Measurements from ENCODE around the gene TBPL1. TPM values are rescaled to one million over a fixed set of nuclear protein-coding genes. Genes with fewer than 3 reads are reported as not detected.

The TBPL1 gene
- total and polyA plus RNA-seq, 9 of the 15 experiments (the other 6 are each of a cell fraction or from before 2014, with no cell fraction given) = 78.1 to 152 (median 107) TPM

GRCh38 chr6:133957780-133958242 is 4.8 kb downstream of the TBPL1 start (continued):
- TF ChIP-seq MBD1 (CRISPR knock-in tag; IDR thresholded peaks at IDR 0.05) (no peak), ZNF586 (CRISPR knock-in tag; conservative IDR thresholded peaks at IDR 0.05) (no peak), MBD2 (IDR thresholded peaks at IDR 0.05; ENCODE audit: borderline replicate concordance, low read depth) (no peak), FOXM1 (IDR thresholded peaks at IDR 0.05; ENCODE audit: low read depth) (peak; percentile 87), FOXM1 (CRISPR knock-in tag; IDR thresholded peaks at IDR 0.05; ENCODE audit: low read depth) (no peak), BRD9 (IDR thresholded peaks at IDR 0.05; ENCODE audit: low read depth, partially characterized antibody) (peak; percentile 56), ATF4 (CRISPR knock-in tag; IDR thresholded peaks at IDR 0.05) (no peak; the same call in 1 of the 2 replicates), ELF2 (CRISPR knock-in tag; IDR thresholded peaks at IDR 0.05) (no peak), ZNF232 (CRISPR knock-in tag; IDR thresholded peaks at IDR 0.05) (no peak), TBP (optimal IDR thresholded peaks at IDR 0.05; ENCODE audit: low read depth, low read length) (peak; percentile 39), ILF3 (IDR thresholded peaks at IDR 0.05; ENCODE audit: borderline replicate concordance) (no peak), IFI16 (CRISPR knock-in tag; IDR thresholded peaks at IDR 0.05) (no peak), RBFOX2 (IDR thresholded peaks at IDR 0.05; ENCODE audit: low read depth, low read length) (peak; percentile 52; the same call in 1 of the 2 replicates), TGIF2 (CRISPR knock-in tag; IDR thresholded peaks at IDR 0.05) (no peak), NBN (IDR thresholded peaks at IDR 0.05; ENCODE audit: low read depth) (peak; percentile 71), FOXJ2 (tag; IDR thresholded peaks at IDR 0.05) (no peak), NFE2 (IDR thresholded peaks at IDR 0.05; ENCODE audit: low read depth) (peak; percentile 68), ETV6 (IDR thresholded peaks at IDR 0.05; ENCODE audit: borderline replicate concordance in 1 of 2, low read depth in 2 of 2, low read length in 1 of 2) (peak in 1 of 2 experiments; percentile 86; a peak in 1 of 4 replicates), ETV6 (CRISPR knock-in tag; IDR thresholded peaks at IDR 0.05; ENCODE audit: borderline replicate concordance) (no peak), ZNF175 (CRISPR knock-in tag; IDR thresholded peaks at IDR 0.05; ENCODE audit: low read depth) (no peak), GABPA (tag; conservative IDR thresholded peaks at IDR 0.05; ENCODE audit: low read depth) (no peak), ZNF778 (CRISPR knock-in tag; IDR thresholded peaks at IDR 0.05) (no peak), EP400 (IDR thresholded peaks at IDR 0.05) (peak; percentile 62), ZNF239 (CRISPR knock-in tag; IDR thresholded peaks at IDR 0.05) (no peak; the same call in 1 of the 2 replicates), CBX3 (IDR thresholded peaks at IDR 0.05; ENCODE audit: borderline replicate concordance in 1 of 2, low read length in 2 of 2) (no peak), FIP1L1 (IDR thresholded peaks at IDR 0.05; ENCODE audit: low read depth, low read length, poor library complexity, severe bottlenecking) (no peak), IRF2 (CRISPR knock-in tag; IDR thresholded peaks at IDR 0.05) (no peak), HDGF (IDR thresholded peaks at IDR 0.05) (no peak), ZNF224 (CRISPR knock-in tag; IDR thresholded peaks at IDR 0.05) (no peak), SNAPC5 (CRISPR knock-in tag; IDR thresholded peaks at IDR 0.05) (no peak), ZNF766 (CRISPR knock-in tag; conservative IDR thresholded peaks at IDR 0.05) (no peak)

Measured in K562 (cell line).